MV-4-11 (cell line): ENCODE data around the gene CELF2.

Source experiments
- DNase-seq: peaks from one replicate; lab custom pipeline; 2025; lab: John Stamatoyannopoulos, UW

The CELF2 gene

DNA sequence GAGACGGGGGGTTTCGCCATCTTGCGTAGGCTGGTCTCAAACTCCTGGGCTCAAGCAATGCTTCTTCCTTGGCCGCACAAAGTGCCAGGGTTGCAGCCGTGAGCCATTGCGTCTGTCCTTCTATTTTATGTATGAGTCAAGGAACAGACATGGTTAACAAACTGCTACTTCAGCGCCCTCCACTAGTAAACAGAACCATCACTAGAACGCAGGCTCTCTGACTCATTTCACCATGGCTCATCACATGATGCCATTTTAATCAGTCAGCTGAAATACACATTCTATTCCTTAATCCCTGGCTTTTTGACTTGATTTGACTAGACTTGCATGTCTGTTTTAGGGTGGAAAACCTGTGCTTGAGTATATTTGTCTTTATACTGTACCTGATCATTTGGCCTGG, 41.3 kb downstream of the CELF2 start:
- peak; percentile 19 for DNase-seq

DNA sequence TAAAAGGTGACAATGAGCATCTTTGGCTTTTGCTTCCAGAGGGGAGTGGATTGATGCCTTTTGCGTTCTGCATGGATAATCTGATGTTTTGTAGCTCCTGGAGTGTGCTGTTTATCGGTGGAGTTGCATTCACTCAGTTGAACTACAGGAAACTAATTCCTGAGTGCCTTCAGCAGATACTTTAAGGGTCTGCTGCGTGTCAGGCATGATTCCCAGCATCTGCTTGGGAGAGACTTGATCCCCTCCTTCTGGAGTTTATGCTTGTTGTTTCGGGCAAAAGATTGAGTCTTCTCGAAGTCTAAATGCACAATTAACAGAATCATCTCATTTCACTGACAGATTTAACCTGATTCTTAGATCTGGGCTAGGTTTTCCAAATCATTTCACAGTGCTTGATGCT, 46.2 kb downstream of the CELF2 start:
- no peak for DNase-seq

DNA sequence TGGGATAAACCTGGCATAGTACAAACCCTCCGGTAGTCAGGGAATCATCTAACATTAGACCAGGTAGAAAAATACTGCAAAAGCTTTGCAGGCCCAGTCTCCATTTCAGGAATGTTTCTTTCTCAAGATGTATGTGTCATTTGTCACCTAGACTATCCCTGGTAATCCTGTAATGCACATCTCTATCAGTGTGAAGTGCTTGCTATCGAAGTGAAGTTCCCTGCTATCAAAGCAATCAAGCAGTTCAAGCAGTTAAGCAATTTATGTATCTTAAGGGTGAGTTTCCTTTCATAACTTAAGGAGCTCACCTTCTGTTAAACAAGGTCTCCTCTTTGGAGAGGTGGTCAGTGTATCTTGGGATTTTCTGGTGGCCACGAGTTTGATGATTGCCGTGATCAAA, 47.2 kb downstream of the CELF2 start:
- DNase-seq: no peak

DNA sequence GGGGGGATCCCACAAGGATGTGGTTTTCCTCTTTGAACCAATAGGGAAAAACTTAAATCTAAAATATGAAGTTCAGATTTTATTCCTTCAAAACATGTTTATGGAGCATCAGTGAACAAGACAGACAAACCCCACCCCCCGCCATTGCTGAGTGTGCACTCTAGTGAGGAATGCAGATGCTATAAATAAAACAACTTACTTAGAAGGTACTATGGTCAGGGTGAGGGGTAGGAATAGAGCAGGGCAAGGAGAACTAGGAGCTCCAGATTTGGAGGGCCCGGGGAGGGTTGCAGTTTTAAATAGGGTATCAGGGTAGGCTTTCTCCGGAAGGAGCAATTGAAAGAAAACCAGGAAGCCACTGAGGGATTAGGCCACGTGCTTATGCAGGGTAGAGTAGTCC, 47.9 kb downstream of the CELF2 start:
- DNase-seq: no peak

DNA sequence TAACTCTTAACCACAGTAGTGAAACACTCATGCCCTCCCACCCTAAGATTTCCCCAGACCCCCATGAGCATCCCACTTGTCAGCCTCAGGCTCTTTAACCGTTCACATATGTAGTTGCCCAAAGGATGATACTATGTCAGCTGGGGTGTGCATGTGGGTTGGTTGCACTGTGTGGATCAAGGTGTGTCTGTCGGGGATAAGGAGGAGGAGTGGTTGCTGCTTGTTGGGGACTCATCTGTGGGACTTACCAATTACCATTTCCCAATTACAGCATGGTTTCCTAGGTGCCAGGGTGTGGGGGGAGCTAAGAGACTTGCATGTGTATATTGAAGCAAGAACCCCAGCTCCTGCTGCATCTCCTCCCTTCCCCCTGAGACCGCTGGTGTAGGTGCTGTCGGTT, 48.8 kb downstream of the CELF2 start:
- DNase-seq: no peak

DNA sequence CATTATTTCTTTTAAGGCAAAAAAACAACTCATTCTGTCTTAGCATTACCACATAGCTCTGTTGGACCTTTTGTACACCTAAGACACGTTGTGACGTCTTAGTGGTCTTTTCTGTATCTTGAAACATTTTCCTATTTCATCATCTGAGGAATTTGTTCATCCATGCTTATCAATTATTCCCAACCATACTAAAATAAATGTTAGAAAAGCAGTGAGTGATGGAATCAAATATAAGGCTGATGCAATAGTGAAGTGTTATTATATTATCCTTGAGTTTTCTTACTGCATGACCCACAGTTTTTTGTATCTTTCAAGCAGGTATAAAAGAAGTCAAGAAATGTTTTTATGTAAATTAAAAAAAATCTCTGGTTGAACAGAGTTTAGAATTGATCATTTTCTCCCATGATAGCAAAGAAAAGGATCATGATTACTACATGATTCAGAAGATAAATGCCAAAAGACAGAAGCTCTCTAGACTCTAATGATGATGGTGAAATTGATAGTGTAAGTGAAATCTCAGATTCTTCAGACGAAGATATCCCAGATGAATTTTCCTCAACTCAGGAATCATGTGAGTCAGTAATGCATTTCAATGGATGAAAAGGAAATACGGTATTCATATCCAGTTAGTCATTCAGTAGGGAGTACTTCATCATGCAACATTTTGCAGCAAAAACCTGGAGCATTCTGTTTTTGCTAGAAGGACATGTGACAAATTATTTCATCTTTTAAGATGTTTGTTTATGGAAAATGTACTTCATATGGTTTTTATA, 51.4 kb downstream of the CELF2 start:
- DNase-seq: no peak

DNA sequence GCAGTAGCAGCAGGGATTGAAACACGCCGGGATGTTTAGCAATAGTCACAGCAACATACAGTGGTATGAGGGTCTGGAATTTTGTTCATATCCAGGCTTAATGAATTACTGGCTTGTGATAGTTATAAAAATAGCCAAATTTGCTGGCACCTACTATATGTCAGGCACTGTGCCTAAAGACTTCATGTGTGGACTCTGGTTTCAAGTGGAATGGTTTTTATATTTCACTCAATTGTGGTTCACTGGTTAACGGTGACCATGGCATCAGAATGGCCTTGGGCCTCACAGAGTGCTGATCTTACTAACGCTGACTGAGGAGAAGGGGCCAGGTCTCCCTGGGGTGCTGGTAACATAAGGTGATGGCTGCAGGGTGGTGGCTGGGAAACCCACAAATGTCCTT, 55.7 kb downstream of the CELF2 start:
- no peak for DNase-seq

DNA sequence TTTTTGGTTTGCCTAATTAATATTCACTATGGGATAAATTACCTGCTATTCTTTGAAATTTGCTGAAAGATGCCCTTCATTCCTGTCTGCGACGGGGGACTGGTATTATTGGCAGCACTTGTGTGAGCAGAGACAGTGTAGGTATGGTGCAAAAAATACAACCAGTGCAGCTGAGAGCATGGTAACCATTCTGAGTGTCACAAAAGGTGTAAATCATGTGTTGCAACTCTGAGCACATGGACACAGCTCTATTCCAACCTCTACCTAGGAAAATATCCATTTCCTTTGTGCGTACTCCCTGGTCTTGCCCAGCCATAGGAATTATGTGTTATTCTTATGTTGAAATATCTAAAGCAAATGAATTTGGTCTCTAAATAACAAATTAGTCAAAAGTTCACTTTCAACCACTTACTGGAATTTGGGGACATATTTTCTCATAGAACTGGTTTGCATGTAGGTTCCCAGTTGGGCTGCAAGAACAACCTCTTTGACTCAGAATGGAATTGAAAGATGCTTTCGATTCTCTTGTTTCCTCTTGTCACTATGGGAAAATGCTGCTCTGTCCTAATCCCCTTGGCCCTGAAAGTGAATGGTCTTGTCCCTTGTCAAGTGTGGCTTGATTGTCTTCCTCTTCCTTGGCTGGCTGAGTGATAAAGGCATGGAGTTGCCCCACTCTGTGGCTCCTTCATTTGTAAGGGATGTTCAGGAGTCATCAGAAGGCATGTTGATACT, 57.0 kb downstream of the CELF2 start:
- peak; percentile 79 for DNase-seq

DNA sequence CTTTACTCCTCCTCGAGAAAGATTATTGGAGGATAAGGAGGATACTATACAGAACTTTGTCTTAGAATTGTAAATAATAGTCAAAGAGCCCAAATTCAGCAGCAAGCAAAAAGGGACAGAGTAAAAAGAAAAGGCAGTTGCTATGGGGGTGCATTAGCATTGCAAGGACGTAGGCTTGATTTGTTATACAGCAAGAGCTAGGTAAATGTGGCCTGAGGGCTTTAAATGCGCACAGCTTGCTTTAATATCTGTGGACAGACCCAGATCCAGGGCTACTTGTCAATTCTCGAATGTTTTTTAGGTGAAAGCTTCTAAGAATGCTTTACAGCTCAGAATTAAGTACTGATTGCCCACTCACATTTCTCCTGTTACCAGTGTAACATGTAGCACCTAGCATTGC, 58.5 kb downstream of the CELF2 start:
- DNase-seq: no peak

DNA sequence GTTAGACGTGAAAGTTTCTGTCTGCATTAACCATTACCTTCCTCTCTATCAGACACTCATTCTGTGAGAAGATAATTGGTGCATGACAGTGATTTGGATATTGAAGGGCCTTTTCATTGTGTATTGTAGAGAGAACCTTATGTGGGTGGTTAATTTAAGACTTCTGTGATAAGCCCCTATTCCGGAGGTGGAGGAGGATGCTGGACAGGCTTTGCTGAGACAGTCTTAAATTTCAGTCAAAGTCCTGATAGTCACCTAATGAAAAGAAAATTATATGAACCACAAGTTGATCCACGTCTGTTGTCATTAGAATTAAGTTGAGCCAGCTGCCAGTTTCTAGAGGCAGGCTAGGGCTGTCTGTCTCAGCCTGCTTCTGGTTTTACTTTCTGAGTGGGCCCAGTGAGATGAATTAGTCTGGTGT, 62.9 kb downstream of the CELF2 start:
- no peak for DNase-seq

DNA sequence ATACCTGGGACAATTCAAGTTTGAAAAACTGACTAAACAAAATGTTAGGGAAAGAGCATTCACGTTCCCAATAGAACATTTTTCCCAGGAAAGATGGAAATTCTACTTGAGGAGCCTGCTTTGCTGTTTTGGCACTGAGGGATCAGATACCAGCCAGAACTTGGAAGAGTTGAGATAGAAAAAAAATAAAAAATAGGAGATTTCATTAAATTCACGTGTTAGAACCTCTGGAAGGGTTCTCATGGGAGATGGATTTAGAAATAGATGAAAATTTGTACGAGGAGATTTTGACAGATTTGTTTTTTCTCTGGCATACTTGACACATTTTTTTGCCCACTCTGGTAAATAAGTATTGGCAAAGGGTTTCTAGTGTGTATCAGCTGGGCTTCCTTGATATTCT, 63.7 kb downstream of the CELF2 start:
- no peak for DNase-seq

DNA sequence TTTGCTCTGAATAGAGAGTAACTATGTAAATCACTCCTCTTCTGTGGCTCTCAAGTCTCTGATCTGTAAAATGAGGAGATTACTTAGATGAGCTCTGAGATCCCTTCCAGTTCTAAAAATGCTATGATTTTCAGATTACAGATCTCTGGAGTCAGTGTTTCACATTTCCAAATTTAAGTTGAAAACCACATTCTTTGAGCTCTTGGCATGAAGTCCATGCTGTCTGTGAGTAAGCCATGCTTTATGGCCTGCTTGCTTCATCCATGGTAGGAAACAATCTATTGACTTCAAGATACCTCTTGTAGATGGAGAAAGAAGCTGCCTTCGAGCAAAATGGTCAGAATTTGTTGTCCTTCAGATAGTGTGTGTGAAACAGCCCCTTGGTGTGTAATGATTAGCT, 64.9 kb downstream of the CELF2 start:
- DNase-seq: no peak

DNA sequence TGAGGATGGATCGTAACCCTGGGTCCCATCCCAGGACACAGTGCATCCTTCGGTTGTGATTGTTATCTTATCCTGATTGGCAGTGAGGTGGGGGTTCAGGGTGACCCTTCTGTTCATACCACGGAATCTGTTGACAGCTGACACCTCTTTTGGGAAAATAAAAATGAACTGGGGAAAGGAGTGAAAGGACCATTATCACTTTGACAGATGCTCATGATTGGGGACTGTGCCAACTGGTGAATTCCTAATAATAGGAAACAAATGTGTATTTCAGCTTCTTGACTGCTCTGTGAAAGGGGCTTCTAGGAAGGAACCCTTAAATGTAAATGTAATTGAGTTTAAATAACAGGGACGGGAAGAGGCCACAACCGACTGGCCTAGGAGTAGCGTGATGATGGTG, 65.4 kb downstream of the CELF2 start:
- no peak for DNase-seq

DNA sequence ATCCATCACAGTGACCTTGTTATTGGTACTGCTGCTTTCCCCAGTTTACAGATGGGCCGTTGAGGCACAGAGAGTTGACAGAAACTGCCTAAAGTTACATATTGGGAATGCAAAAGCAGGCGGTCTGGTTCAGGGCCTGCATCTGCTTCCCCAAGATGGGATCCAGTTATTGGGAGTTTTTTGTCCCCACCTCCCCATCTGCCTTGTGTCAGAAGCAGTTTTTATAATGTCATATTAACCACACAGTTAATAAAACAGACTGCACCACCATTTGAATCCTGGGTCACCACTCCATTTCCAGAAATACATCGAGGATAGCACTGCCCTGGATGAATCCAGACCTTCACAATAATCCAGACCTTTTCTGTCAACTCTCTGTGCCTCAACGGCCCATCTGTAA, 67.9 kb downstream of the CELF2 start:
- DNase-seq: no peak

DNA sequence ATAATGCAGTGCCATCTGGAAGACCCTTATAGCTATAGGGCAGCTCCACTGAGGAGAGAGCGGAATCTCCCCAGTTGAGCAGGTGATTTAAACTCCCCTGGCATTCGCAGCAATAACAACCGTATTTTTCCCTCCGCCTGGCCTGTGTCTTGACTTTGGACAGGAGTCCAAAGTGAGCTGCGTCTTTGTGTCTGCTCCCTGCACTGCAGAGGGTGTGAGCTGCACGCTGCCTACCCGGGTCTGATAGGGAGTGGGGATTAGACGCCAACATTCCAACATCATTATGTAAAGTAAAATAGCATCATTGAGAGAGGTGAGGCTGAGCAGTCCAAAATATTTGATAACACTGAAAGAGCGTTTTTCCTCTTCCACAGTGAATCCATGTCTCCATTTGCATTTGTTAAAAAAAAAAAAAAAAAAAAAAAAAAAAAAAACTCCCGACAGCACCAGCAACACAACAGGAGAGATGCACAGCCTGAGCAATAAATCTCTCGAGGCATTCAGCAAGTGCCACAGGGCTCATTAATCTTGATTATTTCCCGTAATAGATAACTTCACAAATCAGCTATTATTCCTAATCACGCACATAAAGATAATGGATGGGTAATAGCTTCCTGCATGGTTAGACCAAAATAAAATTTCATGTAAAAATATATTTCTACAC, 68.6 kb downstream of the CELF2 start:
- no peak for DNase-seq

DNA sequence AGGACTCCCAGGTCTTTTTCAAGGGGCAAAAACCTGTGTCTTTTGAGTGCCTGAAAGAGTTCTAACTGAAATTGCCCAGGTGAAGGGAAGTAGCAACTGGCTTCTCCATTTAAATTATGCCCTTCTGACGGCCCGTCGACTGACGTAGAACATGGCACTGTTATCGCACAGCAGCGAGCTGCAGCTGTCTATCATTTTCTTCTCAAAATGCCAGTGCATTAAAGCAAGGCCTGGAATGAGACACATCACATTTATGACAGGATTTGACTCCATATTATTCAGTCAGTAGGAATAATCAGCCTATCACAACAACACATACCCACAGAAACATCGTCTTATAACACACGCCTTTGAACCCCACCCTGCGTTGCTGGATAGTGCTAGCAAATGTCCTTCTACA, 69.7 kb downstream of the CELF2 start:
- no peak for DNase-seq

DNA sequence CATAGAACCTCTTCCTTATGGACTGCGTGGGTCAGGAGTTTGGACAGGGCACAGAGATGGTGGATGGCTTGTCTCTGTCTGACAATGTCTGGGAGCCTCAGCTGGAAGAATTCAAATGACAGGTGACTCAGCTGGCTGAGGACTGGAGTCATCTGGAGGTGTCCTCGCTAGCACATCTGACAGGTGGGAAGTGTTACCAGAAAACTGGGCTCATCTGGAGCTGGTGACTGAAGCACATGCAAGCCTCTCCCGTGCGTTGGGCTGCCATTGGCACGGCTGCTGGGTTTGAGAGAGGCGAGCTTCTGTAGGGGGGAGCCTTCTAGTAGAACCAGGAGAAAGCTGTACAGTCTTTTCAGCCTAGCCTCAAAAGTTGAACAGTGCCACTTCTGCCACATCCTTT, 71.0 kb downstream of the CELF2 start:
- DNase-seq: no peak

DNA sequence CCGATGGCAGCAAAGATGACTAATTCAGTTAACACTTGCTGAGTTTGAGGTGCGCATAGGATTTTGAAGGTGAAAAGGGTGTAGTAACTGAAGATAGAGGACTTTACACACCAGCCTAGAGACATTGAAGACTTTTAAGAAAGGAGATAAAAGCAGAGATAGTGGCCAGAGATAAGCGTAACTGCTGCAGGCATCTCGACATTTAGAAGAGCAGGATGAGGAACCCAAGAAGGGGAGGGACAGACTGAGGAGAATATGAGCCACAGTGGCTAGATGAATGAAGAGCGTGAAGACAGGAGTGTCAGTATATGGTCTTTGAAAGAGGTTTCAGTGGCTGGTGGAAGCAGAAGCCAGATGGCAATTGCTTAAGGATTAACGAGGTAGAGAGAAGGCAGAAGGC, 71.6 kb downstream of the CELF2 start:
- peak; percentile 9 for DNase-seq

DNA sequence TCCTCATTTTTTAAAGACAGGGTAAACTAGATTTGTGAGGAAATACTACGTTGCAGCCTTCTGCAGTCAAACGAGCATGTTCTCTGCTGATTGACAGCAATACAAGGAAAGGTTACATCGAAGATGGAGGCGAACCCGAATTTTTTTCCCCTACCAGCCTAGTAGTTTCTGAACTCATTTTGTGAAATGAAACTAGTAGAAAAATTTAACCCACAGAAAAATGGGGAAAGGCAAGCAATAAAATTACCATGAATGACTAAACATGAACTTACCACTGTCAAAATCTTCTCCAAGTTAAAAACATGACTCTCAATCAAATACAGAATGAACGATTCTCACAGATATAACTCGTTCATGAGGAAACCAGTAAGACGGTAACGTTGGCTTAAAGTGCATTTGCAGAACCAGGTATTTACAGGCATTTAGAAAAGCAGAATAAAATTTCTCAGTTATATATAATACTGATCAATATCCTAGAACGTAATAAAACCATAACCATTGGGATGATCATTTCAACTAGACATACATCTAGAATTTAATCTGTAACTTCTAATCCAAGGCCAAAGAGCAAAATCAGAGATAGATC, 73.9 kb downstream of the CELF2 start:
- DNase-seq: peak; percentile 37

DNA sequence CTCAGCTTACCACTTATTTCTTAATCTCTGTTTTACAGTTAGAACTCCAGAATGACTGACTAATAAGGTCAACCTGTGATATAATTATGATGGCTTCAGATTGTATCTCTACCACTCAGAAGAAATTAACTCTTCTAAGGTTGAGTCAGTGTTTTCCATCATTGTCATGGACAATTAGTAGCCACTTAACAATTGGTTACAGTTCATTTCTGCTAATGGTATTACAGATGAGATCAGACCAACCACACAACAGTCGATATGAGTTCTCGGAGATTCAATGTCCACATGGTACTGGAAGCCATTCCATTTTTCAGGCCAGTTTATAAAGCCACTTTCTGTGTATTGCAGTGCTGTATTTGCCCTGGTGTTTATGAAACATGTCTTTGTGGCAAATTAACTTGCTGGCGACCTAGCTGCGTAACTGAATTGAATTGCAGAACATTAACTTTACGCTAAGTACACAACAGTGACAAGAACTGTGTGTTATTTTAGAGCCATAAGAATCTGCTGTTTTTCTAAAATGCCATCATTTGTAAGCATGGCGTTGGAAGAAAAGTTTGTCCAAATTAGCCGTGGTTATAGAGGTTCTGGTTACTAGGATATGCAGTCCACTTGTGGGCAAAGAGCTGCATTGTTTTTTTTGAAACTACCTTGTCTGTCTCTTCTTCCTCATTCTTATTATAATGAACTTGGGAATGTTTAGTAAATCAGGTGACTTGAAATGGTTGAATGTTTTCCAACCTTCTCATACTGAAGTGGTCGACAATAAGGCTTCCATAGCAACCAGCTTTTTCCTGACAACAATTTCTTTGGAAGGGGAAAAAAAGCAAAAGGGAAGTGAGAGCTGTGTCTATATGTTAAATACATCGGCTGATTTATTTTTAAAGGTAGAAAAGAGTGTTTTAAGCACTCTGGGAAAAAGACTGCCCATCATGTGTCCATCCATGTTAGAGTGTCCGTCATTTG, 76.4 kb downstream of the CELF2 start:
- DNase-seq: peak; percentile 18

DNA sequence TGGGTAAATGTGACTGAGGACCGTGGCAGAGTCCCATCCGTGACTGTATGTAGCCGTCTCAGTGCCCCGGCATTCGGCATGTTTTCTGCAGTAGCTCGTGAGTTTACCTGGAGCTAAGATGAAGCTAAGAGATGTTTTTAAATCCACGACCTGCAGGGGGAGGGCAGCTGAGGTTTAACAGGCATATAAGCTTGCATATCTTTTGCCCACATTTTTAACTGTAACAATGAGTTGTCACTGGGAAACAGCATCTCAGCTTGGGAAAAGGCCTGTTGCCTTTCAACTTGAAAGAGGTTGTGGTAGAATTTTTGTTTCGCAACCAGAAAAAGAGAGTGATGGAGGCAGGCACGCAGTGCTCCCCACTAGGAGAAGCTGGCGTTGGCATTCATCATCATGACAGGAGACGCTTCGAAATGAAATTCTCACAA, 77.7 kb downstream of the CELF2 start:
- DNase-seq: peak; percentile 96

DNA sequence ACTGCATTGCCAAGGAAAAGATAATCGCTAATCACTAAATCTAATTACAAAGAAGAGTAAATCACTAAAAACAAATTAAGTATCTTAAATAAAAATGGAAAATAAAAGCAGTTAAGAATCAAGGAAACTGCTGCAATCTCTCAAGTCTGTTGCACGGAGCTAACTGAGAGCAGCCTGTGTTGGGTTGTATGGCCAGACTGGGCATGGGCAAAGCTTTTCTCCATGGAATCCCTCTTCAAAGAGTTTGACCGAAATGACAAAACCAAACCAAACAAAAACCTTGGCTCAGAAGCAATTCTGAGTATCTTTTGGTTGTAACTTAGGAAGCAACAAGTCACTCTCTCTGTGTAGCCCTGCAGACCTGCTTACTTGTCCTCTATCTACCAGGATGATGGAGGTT, 78.8 kb downstream of the CELF2 start:
- no peak for DNase-seq
